ENCODE data around the gene GKN1. TPM values are rescaled to one million over a fixed set of nuclear protein-coding genes. Genes with fewer than 3 reads are reported as not detected.
"Not testable (repeated sequence)": the region's sequence is repeated elsewhere in the genome, so short reads cannot be mapped to it uniquely, and the experiment has no call there.

Gene GKN1
- total and polyA plus RNA-seq, 11 donors, result not detected

DNA sequence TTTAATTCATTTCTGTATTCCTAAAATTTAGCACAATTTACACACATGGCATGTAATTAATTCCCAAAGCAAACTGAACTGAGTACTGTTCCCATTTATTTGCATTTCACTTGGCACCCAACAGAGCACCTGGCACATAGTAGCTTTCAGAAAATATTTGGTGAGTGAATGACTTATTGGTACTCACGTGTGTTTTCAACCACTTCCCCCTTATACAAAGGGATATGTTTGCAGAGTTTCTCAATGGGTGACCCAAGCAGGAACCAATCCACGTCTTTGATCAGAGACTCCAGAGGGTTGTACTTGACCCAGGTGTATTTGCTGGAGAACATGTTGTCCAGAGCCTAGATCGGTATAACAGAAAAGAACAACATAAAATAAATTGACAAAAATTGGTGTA, 28.3 kb upstream of the GKN1 start:
- H3K27ac ChIP-seq, result no peak overlapping the region
- H3K4me1 ChIP-seq, result peaks cover 0 to 10% (median 0%) of the 10 kb centered on the region in 12 donors
- WGBS, 4 donors, result 70 to 86% (median 81%) methylated on average over 3 of the region's 3 CpGs
- peaks cover 0 to 5% (median 0%) of the 10 kb centered on the region in 12 donors for H3K9me3 ChIP-seq
- H3K4me3 ChIP-seq, result no peak overlapping the region
- ATAC-seq (no peak), DNase-seq (no peak)
- H3K36me3 ChIP-seq, result no peaks in the 10 kb centered on the region
- TF ChIP-seq CTCF (IDR thresholded peaks at IDR 0.05), result no peak
- TF ChIP-seq POLR2A (IDR thresholded peaks at IDR 0.05), result no peak
- H3K27me3 ChIP-seq, result peaks cover 0 to 4% (median 0%) of the 10 kb centered on the region in 9 donors
- intact Hi-C loops (cut with DNase I), result loop anchor here in 2 of 10 donors (10.0 kb wide), 1 partner anchor 359 kb away; no protein-coding TSS in a partner anchor

GRCh38 chr2:68948710-68949109, 25.7 kb upstream of the GKN1 start:
- DNase-seq, result no peak
- peak overlapping the region in 1 of 12 donors; percentile 47 for H3K27ac ChIP-seq
- no peak overlapping the region for H3K4me3 ChIP-seq
- 64 to 84% (median 81%) methylated on average over 1 of the region's 1 CpG for WGBS, 4 donors
- no peak for TF ChIP-seq POLR2A (IDR thresholded peaks at IDR 0.05)
- TF ChIP-seq CTCF (IDR thresholded peaks at IDR 0.05), result no peak
- H3K36me3 ChIP-seq, result no peaks in the 10 kb centered on the region
- intact Hi-C loops (cut with DNase I), result loop anchor here in 2 of 10 donors (10.0 kb wide), 1 partner anchor 356 kb away; no protein-coding TSS in a partner anchor
- no peak for ATAC-seq
- peaks cover 0 to 5% (median 0%) of the 10 kb centered on the region in 12 donors for H3K9me3 ChIP-seq
- H3K27me3 ChIP-seq, result peaks cover 0 to 4% (median 0%) of the 10 kb centered on the region in 9 donors
- peaks cover 0 to 5% (median 0%) of the 10 kb centered on the region in 12 donors for H3K4me1 ChIP-seq

- H3K27ac ChIP-seq, result no peak overlapping the region
- intact Hi-C loops (cut with DNase I), result no loop called here
- ATAC-seq (no peak), DNase-seq (no peak)
- peaks cover 0 to 4% (median 0%) of the 10 kb centered on the region in 12 donors for H3K4me1 ChIP-seq
- no peaks in the 10 kb centered on the region for H3K36me3 ChIP-seq
- TF ChIP-seq CTCF (IDR thresholded peaks at IDR 0.05) (no peak), POLR2A (IDR thresholded peaks at IDR 0.05) (no peak)
- peaks cover 0 to 4% (median 0%) of the 10 kb centered on the region in 12 donors for H3K9me3 ChIP-seq
- WGBS, 4 donors, result 73 to 84% (median 79%) methylated on average over 4 of the region's 4 CpGs
- H3K4me3 ChIP-seq, result no peak overlapping the region
- H3K27me3 ChIP-seq, result peaks cover 0 to 4% (median 0%) of the 10 kb centered on the region in 9 donors
These were observed 22.5 kb upstream of the GKN1 start for GRCh38 chr2:68951899-68952298.

DNA sequence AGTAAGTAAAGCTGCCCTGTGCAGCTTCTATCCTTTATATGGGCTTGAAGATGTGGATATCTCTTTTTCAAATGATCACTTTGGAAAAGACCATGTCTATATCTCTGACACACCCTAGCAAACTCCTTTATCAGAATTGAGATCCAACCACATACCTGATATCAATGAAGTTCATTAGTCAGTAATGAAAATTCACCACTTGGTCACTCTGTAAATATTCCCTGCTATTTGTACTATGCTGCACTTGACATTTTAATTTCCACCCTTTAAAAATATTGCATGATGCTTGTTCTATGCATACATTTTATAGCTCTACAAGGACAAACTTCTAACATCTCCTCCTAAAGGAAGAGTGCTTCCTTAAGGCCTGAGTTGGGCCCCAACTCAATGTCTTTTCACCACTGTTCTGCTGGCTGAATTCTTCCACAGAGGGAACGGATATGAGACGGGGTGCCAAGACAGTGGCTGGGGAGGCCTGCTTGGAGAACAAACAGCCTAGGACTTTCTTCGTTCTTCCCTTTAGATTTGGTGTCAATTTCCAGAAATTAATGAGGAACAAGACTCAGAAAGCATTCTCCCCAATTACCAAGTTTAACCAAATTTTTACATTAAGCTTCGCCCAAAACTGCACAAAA, 21.4 kb upstream of the GKN1 start, which contains the start of gene GKN2:
TSS of gene GKN2 (minus strand) at position 7 of the 635 bp plus-strand sequence. CDS start 32 bp downstream, outside the sequence.
- H3K4me3 ChIP-seq, result no peak within 1 kb of the TSS
- peaks cover 0 to 4% (median 0%) of the 10 kb centered on the region in 12 donors for H3K9me3 ChIP-seq
- ATAC-seq (no peak), DNase-seq (no peak)
- no peak for TF ChIP-seq CTCF (IDR thresholded peaks at IDR 0.05)
- no peak within 1 kb of the TSS for H3K27ac ChIP-seq
- intact Hi-C loops (cut with DNase I), result no loop called here
- peaks cover 0 to 4% (median 0%) of the 10 kb centered on the region in 9 donors for H3K27me3 ChIP-seq
- whole genome bisulfite sequencing, 4 donors, result 72 to 86% (median 81%) methylated on average over 4 of the region's 4 CpGs
- H3K36me3 ChIP-seq, result no peaks in the 10 kb centered on the region
- peaks cover 0 to 4% (median 0%) of the 10 kb centered on the region in 12 donors for H3K4me1 ChIP-seq

- intact Hi-C loops (cut with DNase I); DNase-seq; ATAC-seq; H3K36me3 ChIP-seq; H3K4me3 ChIP-seq; H3K27me3 ChIP-seq; H3K9me3 ChIP-seq; H3K4me1 ChIP-seq; H3K27ac ChIP-seq: not testable (repeated sequence)
- 97 to 98% (median 98%) methylated on average over 5 of the region's 5 CpGs for WGBS, 4 donors
These were observed 19.0 kb upstream of the GKN1 start for GRCh38 chr2:68955432-68955831.
